DND-41 (cell line): ENCODE results near the gene POLE3.

Experiments used
- ATAC-seq: fragments of 200-7000 bp; cut with Tn5 transposase; 3 replicates; pipeline ENCODE4 v1.9.1; 2021; ENCODE audit warnings: low read depth; ENCODE audit not compliant: insufficient read depth
- DNase-seq: peaks from one replicate; pipeline ENCODE4 v3.0.0-alpha.2; 2020
- H2AFZ ChIP-seq: 2 replicates; pipeline ENCODE4 v1.6.0; 2012; ENCODE audit warnings: low read depth, low read length
- H3K27ac ChIP-seq: 2 replicates; pipeline ENCODE4 v1.5.1; 2012; ENCODE audit warnings: low read length, inconsistent platforms
- H3K27me3 ChIP-seq: fragments of 200-600 bp; sonication (generic); 2 replicates; pipeline ENCODE4 v1.6.0; 2012; ENCODE audit warnings: low read length, mild to moderate bottlenecking, inconsistent platforms; ENCODE audit not compliant: insufficient read depth, poor library complexity
- H3K36me3 ChIP-seq: 2 replicates; pipeline ENCODE4 v1.5.1; 2012; ENCODE audit warnings: low read length, inconsistent platforms; ENCODE audit not compliant: insufficient read depth
- H3K4me1 ChIP-seq: 2 replicates; pipeline ENCODE4 v1.5.1; 2012; ENCODE audit warnings: mild to moderate bottlenecking, low read length; ENCODE audit not compliant: insufficient read depth
- H3K4me2 ChIP-seq: 2 replicates; pipeline ENCODE4 v1.6.0; 2012; ENCODE audit warnings: mild to moderate bottlenecking, moderate library complexity, low read length, inconsistent platforms; ENCODE audit not compliant: insufficient read depth
- H3K4me3 ChIP-seq, 2 experiments: fragments of 200-600 bp in 1 of 2; shearing (Covaris generic) in 1 of 2; 2 replicates each; pipeline ENCODE4 v1.5.1; 2012 to 2016; ENCODE audit warnings: inconsistent platforms in 2 of 2, low read length in 2 of 2, mild to moderate bottlenecking in 2 of 2, low read depth in 1 of 2, moderate library complexity in 1 of 2
- H3K79me2 ChIP-seq: 2 replicates; pipeline ENCODE4 v1.6.0; 2012; ENCODE audit warnings: low read length, inconsistent platforms; ENCODE audit not compliant: insufficient read depth
- H3K9ac ChIP-seq: 2 replicates; pipeline ENCODE4 v1.6.0; 2012; ENCODE audit warnings: low read depth, mild to moderate bottlenecking, inconsistent platforms, low read length, moderate library complexity
- H3K9me3 ChIP-seq: 2 replicates; pipeline ENCODE4 v1.5.1; 2012; ENCODE audit warnings: low read length, moderate library complexity, mild to moderate bottlenecking, inconsistent platforms; ENCODE audit not compliant: insufficient read depth, severe bottlenecking
- H4K20me1 ChIP-seq: 2 replicates; pipeline ENCODE4 v1.6.0; 2012; ENCODE audit warnings: low read length; ENCODE audit not compliant: insufficient read depth
- CTCF ChIP-seq: IDR thresholded peaks from 2 replicates; pipeline ENCODE4 v1.5.1; 2012; ENCODE audit warnings: borderline replicate concordance, low read length, moderate library complexity, mild to moderate bottlenecking; ENCODE audit not compliant: poor library complexity, severe bottlenecking; ENCODE audit errors: extremely low read depth
- EZH2 ChIP-seq: IDR thresholded peaks from 3 replicates; pipeline ENCODE4 v1.6.1; 2012; ENCODE audit warnings: borderline replicate concordance, low read depth, mild to moderate bottlenecking, moderate library complexity, low read length, inconsistent platforms; ENCODE audit not compliant: severe bottlenecking

POLE3 gene

GRCh38 chr9:113373256-113373655, 37.2 kb downstream of the POLE3 start:
- Histone ChIP-seq H3K4me3 (no peak overlapping the region), H3K9me3 (no peaks in the 10 kb centered on the region), H3K9ac (no peak overlapping the region), H3K27me3 (no peaks in the 10 kb centered on the region), H2AFZ (no peak overlapping the region), H3K27ac (no peak overlapping the region), H3K4me2 (no peak overlapping the region), H4K20me1 (no peaks in the 10 kb centered on the region), H3K79me2 (peaks cover 4% of the 10 kb centered on the region; the same call in 1 of the 2 replicates), H3K36me3 (peaks cover 18% of the 10 kb centered on the region), H3K4me1 (peaks cover 19% of the 10 kb centered on the region)
- TF ChIP-seq EZH2 = no peak
- TF ChIP-seq CTCF = no peak
- DNase-seq (no peak), ATAC-seq (no peak)

GRCh38 chr9:113372059-113372458, 38.4 kb downstream of the POLE3 start:
- H2AFZ ChIP-seq = no peak overlapping the region
- no peaks in the 10 kb centered on the region for H3K9me3 ChIP-seq
- H3K27ac ChIP-seq = no peak overlapping the region
- peaks cover 15% of the 10 kb centered on the region for H3K4me1 ChIP-seq
- H4K20me1 ChIP-seq = no peaks in the 10 kb centered on the region
- no peak overlapping the region for H3K4me2 ChIP-seq
- TF ChIP-seq EZH2 = no peak
- TF ChIP-seq CTCF = no peak
- H3K27me3 ChIP-seq = no peaks in the 10 kb centered on the region
- H3K36me3 ChIP-seq = peaks cover 18% of the 10 kb centered on the region
- H3K9ac ChIP-seq = no peak overlapping the region
- DNase-seq = no peak
- no peak for ATAC-seq
- H3K79me2 ChIP-seq = peaks cover 4% of the 10 kb centered on the region; the same call in 1 of the 2 replicates
- H3K4me3 ChIP-seq = no peak overlapping the region

- H3K27me3 ChIP-seq = no peaks in the 10 kb centered on the region
Measured at GRCh38 chr9:113370806-113371325, 39.6 kb downstream of the POLE3 start.

More at GRCh38 chr9:113370806-113371325, 39.6 kb downstream of the POLE3 start:
- TF ChIP-seq CTCF = no peak
- no peak for TF ChIP-seq EZH2
- no peaks in the 10 kb centered on the region for H3K9me3 ChIP-seq
- peaks cover 4% of the 10 kb centered on the region; the same call in 1 of the 2 replicates for H3K79me2 ChIP-seq
- no peak overlapping the region for H3K4me2 ChIP-seq
- H3K4me1 ChIP-seq = peaks cover 9% of the 10 kb centered on the region
- H3K36me3 ChIP-seq = peaks cover 18% of the 10 kb centered on the region
- H3K9ac ChIP-seq = no peak overlapping the region
- H4K20me1 ChIP-seq = no peaks in the 10 kb centered on the region
- no peak for ATAC-seq
- H3K4me3 ChIP-seq = no peak overlapping the region
- DNase-seq = no peak
- H2AFZ ChIP-seq = no peak overlapping the region
- no peak overlapping the region for H3K27ac ChIP-seq
